Gastrocnemius medialis (tissue), 4 donors: ENCODE data around the gene ALOX12B. TPM values are rescaled to one million over a fixed set of nuclear protein-coding genes. Genes with fewer than 3 reads are reported as not detected.

Source experiments
- ATAC-seq, 2 donors: fragments of 150-250 bp; one replicate each; pipeline ENCODE4 v1.9.1; 2016
- DNase-seq, 2 donors: peaks; one replicate each; pipeline ENCODE4 v3.0.0-alpha.2; 2019
- H3K27ac ChIP-seq, 4 donors: fragments of 200-600 bp; sonication (generic); 1 replicate in 1 of 4; 2 replicates in 3 of 4; pipeline ENCODE4 v1.5.1; 2016 to 2018; ENCODE audit warnings: mild to moderate bottlenecking in 2 of 4, moderate library complexity in 1 of 4
- H3K27me3 ChIP-seq, 3 donors: fragments of 200-600 bp; sonication (generic) in 2 of 3; 1 replicate in 1 of 3; 2 replicates in 2 of 3; pipeline versions ENCODE4 v1.5.1 to v1.6.0; 2016 to 2019; ENCODE audit warnings: mild to moderate bottlenecking in 1 of 3, moderate library complexity in 1 of 3
- H3K36me3 ChIP-seq, 2 donors: fragments of 200-600 bp; sonication (generic) in 1 of 2; one replicate each; pipeline ENCODE4 v1.5.1; 2017 to 2018
- H3K4me1 ChIP-seq, 2 donors: fragments of 200-600 bp; sonication (generic) in 1 of 2; one replicate each; pipeline ENCODE4 v1.5.1; 2016 to 2017; ENCODE audit warnings: mild to moderate bottlenecking in 2 of 2
- H3K4me3 ChIP-seq, 4 donors: fragments of 200-600 bp; sonication (generic) in 3 of 4; 1 replicate in 1 of 4; 2 replicates in 3 of 4; pipeline ENCODE4 v1.5.1; 2016 to 2019; ENCODE audit warnings: mild to moderate bottlenecking in 2 of 4
- H3K9me3 ChIP-seq, 3 donors: fragments of 200-600 bp; sonication (generic) in 2 of 3; 1 replicate in 1 of 3; 2 replicates in 2 of 3; pipeline ENCODE4 v1.5.1; 2016 to 2019
- POLR2A ChIP-seq, 2 donors: fragments of 450-650 bp; IDR thresholded peaks; one replicate each; pipeline ENCODE4 v1.6.1; 2017; ENCODE audit warnings: antibody characterized with exemption in 2 of 2, mild to moderate bottlenecking in 2 of 2, moderate library complexity in 2 of 2
- in situ Hi-C, 4 donors: fragments of 200-750 bp; cut with MboI; loops; one replicate each; pipeline versions ENCODE4 v1.15.0 to v1.8.0; 2017; ENCODE audit warnings: low sequenced_read_pairs in 4 of 4
- intact Hi-C: fragments of 100-400 bp; cut with DNase I; formaldehyde crosslinking; loops from one replicate; pipeline ENCODE4 v1.15.1; 2023; ENCODE audit warnings: low total_unique reads
- total RNA-seq, 4 donors: library from RNA; depleted of rRNA; stranded (reverse); fragments of >200 nt; gene quantifications; one replicate each; pipeline versions ENCODE4 v1.1.0 to v1.2.3, GENCODE V29; 2016
- TF ChIP-seq, protein P1 (sequence below), 5 experiments: fragments of 450-650 bp in 3 of 5; fragments of 200-600 bp in 2 of 5; sonication (generic) in 2 of 5; IDR thresholded peaks in 4 of 5; conservative IDR thresholded peaks in 1 of 5; 1 replicate in 4 of 5; 2 replicates in 1 of 5; pipeline ENCODE4 v1.5.1; 2016 to 2019; ENCODE audit warnings: antibody characterized with exemption in 5 of 5, mild to moderate bottlenecking in 3 of 5, moderate library complexity in 3 of 5

Gene ALOX12B
- total RNA-seq, 4 donors from 2014 or later = not detected

- peak in 1 of 2 donors; percentile 52 for DNase-seq
- H3K4me3 ChIP-seq = peak overlapping the region in 1 of 4 donors; percentile 34
- H3K27ac ChIP-seq = no peak overlapping the region
- peaks cover 0 to 18% of the 10 kb centered on the region in 2 donors for H3K4me1 ChIP-seq
- H3K36me3 ChIP-seq = no peaks in the 10 kb centered on the region
- peak; percentile 58 to 78 for ATAC-seq
- intact Hi-C loops = no loop called here
- H3K27me3 ChIP-seq = peaks cover 67 to 73% (median 68%) of the 10 kb centered on the region in 3 donors
- H3K9me3 ChIP-seq = no peaks in the 10 kb centered on the region
- in situ Hi-C loops = no loop called here
- TF ChIP-seq, protein P1, sequence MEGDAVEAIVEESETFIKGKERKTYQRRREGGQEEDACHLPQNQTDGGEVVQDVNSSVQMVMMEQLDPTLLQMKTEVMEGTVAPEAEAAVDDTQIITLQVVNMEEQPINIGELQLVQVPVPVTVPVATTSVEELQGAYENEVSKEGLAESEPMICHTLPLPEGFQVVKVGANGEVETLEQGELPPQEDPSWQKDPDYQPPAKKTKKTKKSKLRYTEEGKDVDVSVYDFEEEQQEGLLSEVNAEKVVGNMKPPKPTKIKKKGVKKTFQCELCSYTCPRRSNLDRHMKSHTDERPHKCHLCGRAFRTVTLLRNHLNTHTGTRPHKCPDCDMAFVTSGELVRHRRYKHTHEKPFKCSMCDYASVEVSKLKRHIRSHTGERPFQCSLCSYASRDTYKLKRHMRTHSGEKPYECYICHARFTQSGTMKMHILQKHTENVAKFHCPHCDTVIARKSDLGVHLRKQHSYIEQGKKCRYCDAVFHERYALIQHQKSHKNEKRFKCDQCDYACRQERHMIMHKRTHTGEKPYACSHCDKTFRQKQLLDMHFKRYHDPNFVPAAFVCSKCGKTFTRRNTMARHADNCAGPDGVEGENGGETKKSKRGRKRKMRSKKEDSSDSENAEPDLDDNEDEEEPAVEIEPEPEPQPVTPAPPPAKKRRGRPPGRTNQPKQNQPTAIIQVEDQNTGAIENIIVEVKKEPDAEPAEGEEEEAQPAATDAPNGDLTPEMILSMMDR (IDR thresholded peaks at IDR 0.05 in 4 of 5, conservative IDR thresholded peaks at IDR 0.05 in 1 of 5) = peak; percentile 54 to 90 (median 76)
- no peak for TF ChIP-seq POLR2A (IDR thresholded peaks at IDR 0.05)
Observed at GRCh38 chr17:8073627-8074484, 13.7 kb downstream of the ALOX12B start.

- in situ Hi-C loops = no loop called here
Observed at GRCh38 chr17:8072729-8073461, 14.6 kb downstream of the ALOX12B start.

GRCh38 chr17:8072341-8072728 is 15.2 kb downstream of the ALOX12B start:
- in situ Hi-C loops (no loop called here), intact Hi-C loops (no loop called here)
- no peak for TF ChIP-seq POLR2A (IDR thresholded peaks at IDR 0.05)
- TF ChIP-seq, protein P1 (IDR thresholded peaks at IDR 0.05 in 4 of 5, conservative IDR thresholded peaks at IDR 0.05 in 1 of 5) = no peak
- Histone ChIP-seq H3K36me3 (no peaks in the 10 kb centered on the region), H3K4me3 (peak overlapping the region in 1 of 4 donors; percentile 34), H3K9me3 (no peaks in the 10 kb centered on the region), H3K27ac (no peak overlapping the region), H3K27me3 (peaks cover 54 to 62% (median 55%) of the 10 kb centered on the region in 3 donors), H3K4me1 (peaks cover 0 to 18% of the 10 kb centered on the region in 2 donors)
- no peak for ATAC-seq
- DNase-seq = no peak

More at GRCh38 chr17:8072729-8073461, 14.6 kb downstream of the ALOX12B start:
- Histone ChIP-seq H3K27ac (no peak overlapping the region), H3K4me3 (peak overlapping the region in 2 of 4 donors; percentile 13 to 34), H3K27me3 (peaks cover 59 to 68% (median 60%) of the 10 kb centered on the region in 3 donors), H3K9me3 (no peaks in the 10 kb centered on the region), H3K36me3 (no peaks in the 10 kb centered on the region), H3K4me1 (peaks cover 0 to 18% of the 10 kb centered on the region in 2 donors)
- intact Hi-C loops = no loop called here
- DNase-seq = no peak
- TF ChIP-seq, protein P1 (IDR thresholded peaks at IDR 0.05 in 4 of 5, conservative IDR thresholded peaks at IDR 0.05 in 1 of 5) = no peak
- TF ChIP-seq POLR2A (IDR thresholded peaks at IDR 0.05) = no peak
- ATAC-seq = no peak

DNA sequence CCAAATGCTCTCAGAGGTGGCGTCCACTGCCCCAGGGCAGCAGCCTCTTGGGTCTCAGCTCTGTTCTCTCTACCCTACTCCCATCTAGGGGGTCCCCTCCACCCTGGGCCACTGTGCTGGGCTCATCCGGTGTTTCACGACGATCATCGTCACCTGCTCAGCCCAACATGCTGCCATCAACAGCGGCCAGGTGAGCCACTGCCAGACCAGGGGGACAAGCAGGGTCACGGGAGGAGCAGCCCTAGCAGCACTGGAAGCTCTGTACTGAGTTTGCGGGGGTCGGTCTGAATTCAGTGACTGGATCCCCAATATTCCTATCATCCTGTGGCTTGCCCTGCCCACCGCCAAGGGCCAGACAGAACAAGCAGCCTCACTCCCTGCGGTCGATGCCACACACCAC is 16.0 kb downstream of the ALOX12B start:
- no peak overlapping the region for H3K27ac ChIP-seq
- peaks cover 47 to 56% (median 49%) of the 10 kb centered on the region in 3 donors for H3K27me3 ChIP-seq
- DNase-seq (no peak), ATAC-seq (no peak)
- H3K4me1 ChIP-seq = peaks cover 0 to 18% of the 10 kb centered on the region in 2 donors
- no peaks in the 10 kb centered on the region for H3K9me3 ChIP-seq
- TF ChIP-seq POLR2A (IDR thresholded peaks at IDR 0.05) = no peak
- TF ChIP-seq, protein P1 (IDR thresholded peaks at IDR 0.05 in 4 of 5, conservative IDR thresholded peaks at IDR 0.05 in 1 of 5) = no peak
- intact Hi-C loops = no loop called here
- in situ Hi-C loops = no loop called here
- H3K36me3 ChIP-seq = no peaks in the 10 kb centered on the region
- H3K4me3 ChIP-seq = no peak overlapping the region
